ENCODE results near the gene PRR23E. TPM values are rescaled to one million over a fixed set of nuclear protein-coding genes. Genes with fewer than 3 reads are reported as not detected.

The PRR23E gene
- total RNA-seq, 1 experiment from 2014 or later, result not detected

DNA sequence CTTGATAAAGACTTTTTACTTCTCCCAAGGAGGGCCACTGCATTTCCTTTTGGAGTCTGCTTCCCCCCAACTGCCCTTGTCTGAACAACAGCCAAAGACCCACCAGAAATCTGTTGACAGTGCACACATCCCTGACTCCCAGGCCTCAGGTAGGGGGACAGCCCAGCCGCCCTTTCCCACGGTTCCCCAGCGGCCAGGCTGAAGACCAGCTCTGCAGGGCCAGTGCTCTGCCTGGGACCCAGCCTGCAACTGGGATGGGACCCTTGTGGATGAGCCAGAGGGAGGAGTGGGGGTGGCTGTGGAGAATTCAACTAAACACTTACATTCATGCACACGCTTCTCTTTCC, 8.1 kb upstream of the PRR23E start:
- Histone ChIP-seq H3K4me3 (no peak overlapping the region), H3K79me2 (ENCODE audit: low read depth) (no peaks in the 10 kb centered on the region), H3K27ac (no peak overlapping the region), H2AFZ (no peak overlapping the region), H3K4me1 (replicated peaks; ENCODE audit: insufficient read depth) (no peaks in the 10 kb centered on the region), H4K20me1 (ENCODE audit: insufficient read depth) (no peaks in the 10 kb centered on the region), H3K4me2 (no peak overlapping the region), H3K9me3 (ENCODE audit: insufficient read depth, low read depth) (no peaks in the 10 kb centered on the region), H3F3A (ENCODE audit: insufficient read depth, low read depth) (no peaks in the 10 kb centered on the region), H3K9me2 (ENCODE audit: insufficient read depth) (no peaks in the 10 kb centered on the region), H3K36me3 (ENCODE audit: low read depth) (no peaks in the 10 kb centered on the region), H3K27me3 (ENCODE audit: insufficient read depth, low read depth) (no peaks in the 10 kb centered on the region)
- TF ChIP-seq CTCF (conservative IDR thresholded peaks at IDR 0.05), result no peak
- no peak for TF ChIP-seq EZH2 (IDR thresholded peaks at IDR 0.05; ENCODE audit: low read depth)
- no peak for DNase-seq
- intact Hi-C loops (cut with micrococcal nuclease; ENCODE audit: unreplicated experiment), result no loop called here
- BruUV-seq (replicated peaks), result no TSS peak
- CTCF ChIA-PET, result no interaction called here
- POLR2A ChIA-PET (ENCODE audit: unreplicated experiment), result interaction anchor here (0.6 kb wide), 2 partner anchors 27 to 319 kb away, joined by 6 to 8 read pairs; no protein-coding TSS in a partner anchor

GRCh38 chr3:127185268-127185667, 7.7 kb upstream of the PRR23E start:
- Histone ChIP-seq H3K79me2 (ENCODE audit: low read depth) (no peaks in the 10 kb centered on the region), H3K27me3 (ENCODE audit: insufficient read depth, low read depth) (no peaks in the 10 kb centered on the region), H3K9me3 (ENCODE audit: insufficient read depth, low read depth) (no peaks in the 10 kb centered on the region), H4K20me1 (ENCODE audit: insufficient read depth) (no peaks in the 10 kb centered on the region), H3K27ac (no peak overlapping the region), H3K4me3 (no peak overlapping the region), H2AFZ (no peak overlapping the region), H3K36me3 (ENCODE audit: low read depth) (no peaks in the 10 kb centered on the region), H3K9me2 (ENCODE audit: insufficient read depth) (no peaks in the 10 kb centered on the region), H3F3A (ENCODE audit: insufficient read depth, low read depth) (no peaks in the 10 kb centered on the region), H3K4me2 (no peak overlapping the region), H3K4me1 (replicated peaks; ENCODE audit: insufficient read depth) (no peaks in the 10 kb centered on the region)
- POLR2A ChIA-PET (ENCODE audit: unreplicated experiment), result interaction anchor here (0.6 kb wide), 2 partner anchors 27 to 319 kb away, joined by 6 to 8 read pairs; no protein-coding TSS in a partner anchor
- TF ChIP-seq EZH2 (IDR thresholded peaks at IDR 0.05; ENCODE audit: low read depth) (no peak), CTCF (conservative IDR thresholded peaks at IDR 0.05) (no peak)
- no peak for DNase-seq
- CTCF ChIA-PET, result no interaction called here
- BruUV-seq (replicated peaks), result no TSS peak
- intact Hi-C loops (cut with micrococcal nuclease; ENCODE audit: unreplicated experiment), result no loop called here

- Histone ChIP-seq H3K27ac (no peak overlapping the region), H3K36me3 (ENCODE audit: low read depth) (no peaks in the 10 kb centered on the region), H3F3A (ENCODE audit: insufficient read depth, low read depth) (no peaks in the 10 kb centered on the region), H3K9me3 (ENCODE audit: insufficient read depth, low read depth) (no peaks in the 10 kb centered on the region), H3K9me2 (ENCODE audit: insufficient read depth) (no peaks in the 10 kb centered on the region), H3K4me2 (no peak overlapping the region), H3K79me2 (ENCODE audit: low read depth) (no peaks in the 10 kb centered on the region), H2AFZ (no peak overlapping the region), H3K27me3 (ENCODE audit: insufficient read depth, low read depth) (no peaks in the 10 kb centered on the region), H4K20me1 (ENCODE audit: insufficient read depth) (no peaks in the 10 kb centered on the region), H3K4me3 (no peak overlapping the region), H3K4me1 (replicated peaks; ENCODE audit: insufficient read depth) (no peaks in the 10 kb centered on the region)
- ChIA-PET CTCF (no interaction called here), POLR2A (ENCODE audit: unreplicated experiment) (interaction anchor here (0.6 kb wide), 1 partner anchor 112 kb away, joined by 3 read pairs; no protein-coding TSS in a partner anchor)
- BruUV-seq (replicated peaks), result no TSS peak
- DNase-seq, result no peak
- no peak for TF ChIP-seq EZH2 (IDR thresholded peaks at IDR 0.05; ENCODE audit: low read depth)
- no peak for TF ChIP-seq CTCF (conservative IDR thresholded peaks at IDR 0.05)
- intact Hi-C loops (cut with micrococcal nuclease; ENCODE audit: unreplicated experiment), result no loop called here
Measured at GRCh38 chr3:127185962-127186674, 6.8 kb upstream of the PRR23E start.
